Brain pericyte (primary cell): Measurements from ENCODE around the gene PAQR3.
"Not testable (repeated sequence)": the region's sequence is repeated elsewhere in the genome, so short reads cannot be mapped to it uniquely, and the experiment has no call there.

Experiments used
- DNase-seq: peaks from one replicate; pipeline ENCODE4 v3.0.0-alpha.2; 2012; ENCODE audit warnings: low read depth, low spot score

The PAQR3 gene

GRCh38 chr4:78928835-78929234, 10.4 kb downstream of the PAQR3 start:
- no peak for DNase-seq

- DNase-seq, result no peak
Measured at GRCh38 chr4:78926826-78927225, 12.4 kb downstream of the PAQR3 start.

- DNase-seq, result no peak
Measured at GRCh38 chr4:78923464-78924312, 15.6 kb downstream of the PAQR3 start.

- no peak for DNase-seq
Measured at GRCh38 chr4:78922207-78922606, 17.0 kb downstream of the PAQR3 start.

GRCh38 chr4:78910612-78911011, 28.6 kb downstream of the PAQR3 start:
- no peak for DNase-seq

GRCh38 chr4:78908974-78909373, 30.3 kb downstream of the PAQR3 start:
- not testable (repeated sequence) for DNase-seq

- no peak for DNase-seq
Measured at GRCh38 chr4:78907638-78908037, 31.6 kb downstream of the PAQR3 start.

DNA sequence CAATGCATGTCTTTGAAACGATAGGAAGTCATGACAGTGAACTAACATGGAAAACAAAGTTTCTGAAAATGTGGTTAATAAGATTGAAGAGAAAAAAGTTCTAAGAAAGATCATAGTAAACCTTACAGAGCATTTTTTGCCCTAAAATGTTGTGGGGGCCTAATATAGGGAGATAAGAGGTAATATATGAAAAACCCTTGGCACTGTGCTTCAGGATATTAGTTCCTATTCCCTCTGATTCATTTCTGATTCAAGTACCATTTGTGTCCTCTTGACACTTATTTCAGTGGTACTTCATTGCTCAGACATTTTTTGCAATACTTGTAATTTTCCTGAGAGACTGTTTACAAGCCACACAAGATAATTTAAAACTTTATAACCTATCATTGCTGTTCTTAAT, 35.1 kb downstream of the PAQR3 start:
- DNase-seq, result no peak

DNA sequence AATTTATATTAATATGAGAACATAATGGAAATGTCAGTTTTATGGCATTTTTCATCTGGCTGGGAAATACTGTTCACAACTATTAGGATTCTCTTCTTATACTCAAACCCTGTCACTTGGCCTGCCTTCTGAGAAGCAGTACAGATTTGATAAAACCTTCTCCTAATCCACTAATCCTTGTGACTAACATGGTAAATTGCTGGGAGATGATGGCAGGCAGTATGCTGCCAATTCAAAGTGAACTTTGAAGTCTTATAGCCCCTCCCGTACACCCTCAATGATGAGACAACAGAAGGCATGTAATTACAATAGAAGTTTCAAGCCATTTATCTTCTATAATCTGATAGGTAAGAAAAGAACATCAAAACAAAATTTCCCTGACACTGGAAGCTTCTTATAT, 36.9 kb downstream of the PAQR3 start:
- no peak for DNase-seq

GRCh38 chr4:78901882-78902281, 37.4 kb downstream of the PAQR3 start:
- no peak for DNase-seq

GRCh38 chr4:78899302-78899701, 39.9 kb downstream of the PAQR3 start:
- no peak for DNase-seq

- DNase-seq, result no peak
Measured at GRCh38 chr4:78889955-78890354, 49.3 kb downstream of the PAQR3 start.

GRCh38 chr4:78885598-78885997, 53.6 kb downstream of the PAQR3 start:
- DNase-seq, result no peak

- DNase-seq, result no peak
Measured at GRCh38 chr4:78880874-78881492, 58.3 kb downstream of the PAQR3 start.

DNA sequence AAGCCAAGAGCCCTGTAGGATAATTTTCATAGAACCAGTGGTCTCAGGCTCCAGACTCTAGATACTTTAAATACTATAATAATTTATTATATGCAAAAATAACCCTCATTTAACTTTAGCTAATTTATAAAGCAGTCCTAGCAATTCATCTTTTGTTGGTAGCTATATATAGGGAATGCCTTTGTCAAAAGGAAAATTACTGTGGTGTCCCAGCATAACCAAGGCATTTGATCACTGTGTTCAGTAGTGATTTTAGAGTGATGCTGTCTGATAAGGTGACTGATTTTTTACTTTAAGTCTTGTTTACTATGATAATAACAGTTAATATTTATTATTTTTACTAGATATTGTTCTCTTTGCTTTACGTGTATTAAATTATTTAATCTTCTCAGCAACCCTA, 61.2 kb downstream of the PAQR3 start:
- no peak for DNase-seq

DNA sequence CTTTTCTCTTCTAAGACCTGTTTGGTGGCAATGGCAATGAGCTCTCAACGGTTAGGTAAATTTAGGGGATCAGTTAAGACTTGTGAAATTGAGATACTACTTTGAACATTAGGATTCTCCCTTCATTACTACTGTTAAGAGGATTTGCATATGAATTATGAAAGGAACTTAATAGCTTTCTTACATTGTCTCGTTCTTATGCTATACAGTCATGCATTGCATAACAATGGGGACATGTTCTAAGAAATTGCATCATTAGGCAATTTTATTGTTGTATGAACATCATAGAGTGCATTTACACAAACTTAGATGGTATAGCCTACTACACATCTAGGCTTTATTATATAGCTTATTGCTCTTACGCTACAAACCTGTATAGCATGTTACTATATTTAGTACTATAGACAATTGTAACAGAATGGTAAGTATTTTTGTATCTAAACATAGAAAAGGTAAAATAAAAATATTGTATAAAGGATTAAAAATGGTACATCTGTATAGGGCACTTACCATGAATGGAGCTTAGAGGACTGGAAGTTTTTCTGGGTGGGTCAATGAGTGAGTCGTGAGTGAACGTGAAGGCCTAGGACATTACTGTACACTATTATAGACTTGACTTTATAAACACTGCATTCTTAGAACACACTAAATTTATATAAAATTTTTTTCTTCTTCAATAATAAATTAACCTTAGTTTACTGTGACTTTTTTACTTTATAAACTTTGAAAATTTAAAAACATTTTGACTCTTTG, 62.5 kb downstream of the PAQR3 start:
- no peak for DNase-seq

DNA sequence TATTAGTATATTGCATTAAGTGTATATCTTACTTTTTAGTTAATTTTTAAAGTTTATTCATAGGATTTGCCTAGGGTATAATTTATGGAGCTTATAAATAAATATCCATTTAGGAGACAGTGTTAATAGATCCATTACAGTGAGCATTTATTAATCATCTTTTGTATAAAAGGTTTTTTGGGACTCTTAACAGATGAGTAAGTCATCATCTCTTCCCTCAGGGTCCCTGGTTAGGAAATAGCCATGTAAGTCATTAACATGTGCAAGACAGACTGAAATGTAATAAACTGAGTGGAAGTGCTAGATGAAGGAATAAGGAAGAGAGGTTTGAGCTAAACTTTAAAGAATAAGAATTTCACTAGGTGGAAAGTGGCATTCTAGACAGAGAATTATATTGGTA, 69.2 kb downstream of the PAQR3 start:
- DNase-seq, result no peak

DNA sequence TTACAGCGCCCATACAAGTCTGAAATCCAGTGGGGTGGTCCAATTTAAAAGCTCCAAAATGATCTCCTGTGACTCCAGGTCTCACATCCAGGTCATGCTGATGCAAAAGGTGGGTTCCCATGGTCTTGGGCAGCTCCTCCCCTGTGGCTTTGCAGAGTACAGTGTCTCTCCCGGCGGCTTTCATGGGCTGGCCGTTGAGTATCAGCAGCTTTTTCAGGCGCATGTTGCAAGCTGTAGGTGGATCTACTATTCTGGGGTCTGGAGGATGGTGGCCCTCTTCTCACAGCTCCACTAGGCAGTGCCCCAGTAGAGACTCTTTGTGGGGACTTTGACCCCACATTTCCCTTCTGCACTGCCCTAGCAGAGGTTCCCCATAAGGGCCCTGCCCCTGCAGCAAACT, 70.5 kb downstream of the PAQR3 start:
- DNase-seq, result not testable (repeated sequence)

DNA sequence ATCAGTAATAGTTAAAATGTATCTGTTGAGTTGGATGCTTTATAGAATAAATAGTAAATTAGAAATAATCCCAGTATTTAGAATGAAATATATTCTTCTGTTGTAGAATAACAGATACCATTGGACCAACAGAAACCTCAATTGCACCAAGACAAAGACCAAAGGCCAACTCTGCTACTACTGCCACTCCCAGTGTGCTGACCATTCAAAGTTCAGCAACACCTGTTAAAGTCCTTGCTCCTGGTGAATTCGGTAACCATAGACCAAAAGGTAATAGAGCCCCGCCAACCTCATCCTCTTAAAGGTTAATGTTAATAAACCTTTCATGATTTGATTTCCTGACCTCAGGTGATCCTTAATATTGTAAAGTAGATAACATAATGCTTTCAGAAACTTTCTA, 73.8 kb downstream of the PAQR3 start:
- no peak for DNase-seq

GRCh38 chr4:78864405-78865024, 74.7 kb downstream of the PAQR3 start:
- peak; percentile 49 for DNase-seq

DNA sequence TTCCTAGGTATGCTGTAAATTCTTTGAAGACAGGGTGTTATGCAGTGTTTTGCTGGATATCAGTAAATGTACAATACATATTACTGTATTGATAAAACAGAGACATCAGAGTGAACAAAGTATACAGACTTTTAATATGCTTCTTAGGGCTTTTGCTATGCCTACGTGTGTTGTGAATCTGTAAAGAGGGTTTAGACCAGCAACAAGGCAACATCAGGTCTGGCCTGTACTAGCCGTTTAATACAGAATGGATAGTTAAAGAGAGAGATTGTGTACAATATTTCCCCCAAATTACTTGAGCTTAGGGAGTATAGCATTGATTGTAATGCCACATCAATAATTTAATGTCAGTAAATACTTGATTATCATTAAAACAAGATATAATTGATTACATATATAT, 75.2 kb downstream of the PAQR3 start:
- no peak for DNase-seq

- no peak for DNase-seq
Measured at GRCh38 chr4:78863254-78863869, 75.9 kb downstream of the PAQR3 start.
